Bronchial epithelial cell (primary cell): ENCODE results near the gene OPN1MW3. TPM values are rescaled to one million over a fixed set of nuclear protein-coding genes. Genes with fewer than 3 reads are reported as not detected.
"Not testable (repeated sequence)": the region's sequence is repeated elsewhere in the genome, so short reads cannot be mapped to it uniquely, and the experiment has no call there.

Experiments used
- DNase-seq: peaks from one replicate; pipeline ENCODE4 v3.0.0-alpha.2; 2010; ENCODE audit warnings: low read depth
- FAIRE-seq: peaks from 2 replicates; lab custom pipeline; 2011; peaks lifted over from hg19 to GRCh38; lab: Jason Lieb, UNC
- H3K27me3 ChIP-seq: 2 replicates; pipeline ENCODE4 v1.5.1; 2011; ENCODE audit warnings: low read length; ENCODE audit not compliant: control insufficient read depth, insufficient read depth
- H3K36me3 ChIP-seq: 2 replicates; pipeline ENCODE4 v1.5.1; 2011; ENCODE audit warnings: low read length; ENCODE audit not compliant: control insufficient read depth, insufficient read depth
- H3K4me3 ChIP-seq: 2 replicates; pipeline ENCODE4 v1.5.1; 2011; ENCODE audit warnings: mild to moderate bottlenecking, low read depth, low read length, control low read depth
- CTCF ChIP-seq: IDR thresholded peaks from 2 replicates; pipeline ENCODE4 v1.5.1; 2011; ENCODE audit warnings: mild to moderate bottlenecking, moderate library complexity, low read length, control low read depth, inconsistent platforms; ENCODE audit not compliant: insufficient read depth, severe bottlenecking
- total RNA-seq: library from RNA; depleted of rRNA; stranded (reverse); fragments of >200 nt; gene quantifications from 2 replicates; pipeline ENCODE4 v1.2.1, GENCODE V29; 2014

OPN1MW3 gene
- total RNA-seq, 1 donor from 2014 or later: not detected

- DNase-seq (peak; percentile 30), FAIRE-seq (no peak)
- Histone ChIP-seq H3K4me3 (no peak overlapping the region), H3K27me3 (no peaks in the 10 kb centered on the region), H3K36me3 (no peaks in the 10 kb centered on the region)
- TF ChIP-seq CTCF: no peak
These were observed 40.9 kb downstream of the OPN1MW3 start for GRCh38 chrX:154298312-154298711.

GRCh38 chrX:154300816-154301215 is 43.4 kb downstream of the OPN1MW3 start:
- DNase-seq: no peak
- H3K27me3 ChIP-seq: no peaks in the 10 kb centered on the region
- no peaks in the 10 kb centered on the region for H3K36me3 ChIP-seq
- H3K4me3 ChIP-seq: no peak overlapping the region
- no peak for FAIRE-seq
- no peak for TF ChIP-seq CTCF

- not testable (repeated sequence) for H3K27me3 ChIP-seq, H3K36me3 ChIP-seq, FAIRE-seq, DNase-seq, H3K4me3 ChIP-seq
These were observed 45.6 kb downstream of the OPN1MW3 start for GRCh38 chrX:154302998-154303397.

- H3K4me3 ChIP-seq: no peak overlapping the region
- FAIRE-seq: no peak
- no peaks in the 10 kb centered on the region for H3K36me3 ChIP-seq
- H3K27me3 ChIP-seq: no peaks in the 10 kb centered on the region
- no peak for TF ChIP-seq CTCF
- DNase-seq: no peak
These were observed 46.1 kb downstream of the OPN1MW3 start for GRCh38 chrX:154303476-154303875.

- DNase-seq (no peak), FAIRE-seq (no peak)
- Histone ChIP-seq H3K27me3 (no peaks in the 10 kb centered on the region), H3K4me3 (no peak overlapping the region), H3K36me3 (no peaks in the 10 kb centered on the region)
- no peak for TF ChIP-seq CTCF
These were observed 47.5 kb downstream of the OPN1MW3 start for GRCh38 chrX:154304846-154305245.

GRCh38 chrX:154305541-154306205 is 48.3 kb downstream of the OPN1MW3 start:
- FAIRE-seq: no peak

More at GRCh38 chrX:154305541-154306205, 48.3 kb downstream of the OPN1MW3 start:
- no peak for TF ChIP-seq CTCF
- no peaks in the 10 kb centered on the region for H3K36me3 ChIP-seq
- H3K27me3 ChIP-seq: no peaks in the 10 kb centered on the region
- H3K4me3 ChIP-seq: no peak overlapping the region
- DNase-seq: no peak
